NCI-H1092 treated with DMSO at 0.1 percent for 48 hours (cell line): Measurements from ENCODE around the gene AMY2A.
"Not testable (repeated sequence)": the region's sequence is repeated elsewhere in the genome, so short reads cannot be mapped to it uniquely, and the experiment has no call there.

Source experiments
- DNase-seq: peaks from one replicate; lab custom pipeline; 2025; lab: John Stamatoyannopoulos, UW

Gene AMY2A

DNA sequence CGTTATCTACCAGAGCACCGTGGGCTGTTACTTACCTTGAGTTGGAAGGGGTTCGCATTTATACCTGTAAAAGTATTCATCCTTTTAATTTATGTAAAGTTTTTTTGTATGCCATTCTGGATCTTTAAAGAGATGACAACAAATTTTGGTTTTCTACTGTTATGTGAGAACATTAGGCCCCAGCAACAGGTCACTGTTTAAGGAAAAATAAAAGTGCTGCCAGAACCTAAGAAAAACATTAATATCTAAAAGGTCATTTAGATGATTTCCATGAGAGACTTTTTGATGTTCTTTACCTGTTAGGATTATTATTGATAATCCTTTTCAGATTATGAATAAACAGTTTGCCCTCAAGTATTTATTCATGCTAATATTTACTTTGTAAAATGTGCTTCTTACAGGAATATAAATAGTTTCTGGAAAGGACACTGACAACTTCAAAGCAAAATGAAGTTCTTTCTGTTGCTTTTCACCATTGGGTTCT is at the start of gene AMY2A:
TSS of gene AMY2A (plus strand) at position 434 of the 484 bp plus-strand sequence. CDS start at position 448, 14 bp downstream.
- DNase-seq = not testable (repeated sequence)

DNA sequence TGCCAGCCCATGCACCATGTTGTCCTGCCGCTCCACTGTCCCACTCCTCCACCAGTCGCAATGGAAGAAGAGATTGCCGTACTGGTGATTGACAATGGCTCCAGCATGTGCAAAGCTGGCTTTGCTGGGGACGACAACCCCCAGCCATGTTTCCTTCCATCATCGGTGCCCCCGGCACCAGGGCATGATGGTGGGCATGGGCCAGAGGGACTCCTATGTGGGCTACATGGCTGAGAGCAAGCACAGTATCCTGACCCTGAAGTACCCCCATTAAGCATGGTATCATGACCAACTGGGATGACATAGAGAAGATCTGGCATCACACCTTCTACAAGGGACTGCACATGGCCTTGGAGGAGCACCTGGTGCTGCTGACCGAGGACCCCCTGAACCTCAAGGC is 47.7 kb upstream of the AMY2A start:
- DNase-seq = no peak

DNA sequence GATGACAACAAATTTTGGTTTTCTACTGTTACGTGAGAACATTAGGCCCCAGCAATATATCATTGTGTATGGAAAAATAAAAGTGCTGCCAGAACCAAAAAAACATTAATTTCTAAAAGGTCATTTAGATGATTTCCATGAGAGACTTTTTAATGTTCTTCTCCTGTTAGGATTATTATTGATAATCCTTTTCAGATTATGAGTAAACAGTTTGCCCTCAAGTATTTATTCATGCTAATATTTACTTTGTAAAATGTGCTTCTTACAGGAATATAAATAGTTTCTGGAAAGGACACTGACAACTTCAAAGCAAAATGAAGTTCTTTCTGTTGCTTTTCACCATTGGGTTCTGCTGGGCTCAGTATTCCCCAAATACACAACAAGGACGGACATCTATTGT is 45.9 kb upstream of the AMY2A start, which contains the start of gene AMY2B:
TSS of gene AMY2B (plus strand) at position 301 of the 400 bp plus-strand sequence. CDS start at position 315, 14 bp downstream.
- not testable (repeated sequence) for DNase-seq

DNA sequence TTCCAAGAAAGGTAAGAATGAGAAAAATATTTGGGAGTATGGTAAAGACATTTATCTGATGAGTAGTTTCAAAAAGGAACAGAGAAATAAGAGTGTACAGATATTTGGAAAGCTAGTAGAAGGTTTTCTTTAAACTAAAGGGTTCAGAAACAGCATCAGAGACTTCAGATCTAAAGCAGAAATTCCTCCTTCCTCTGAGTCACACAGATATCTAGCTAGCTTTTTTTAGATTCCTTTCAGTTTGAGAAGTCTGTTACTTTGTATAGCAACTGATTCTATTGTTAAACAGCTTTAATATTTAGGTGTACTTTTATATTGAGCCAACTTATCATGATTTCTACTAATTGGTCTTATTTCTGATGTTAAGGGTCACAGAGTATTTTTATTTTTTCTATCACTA is 41.2 kb upstream of the AMY2A start:
- DNase-seq = no peak

DNA sequence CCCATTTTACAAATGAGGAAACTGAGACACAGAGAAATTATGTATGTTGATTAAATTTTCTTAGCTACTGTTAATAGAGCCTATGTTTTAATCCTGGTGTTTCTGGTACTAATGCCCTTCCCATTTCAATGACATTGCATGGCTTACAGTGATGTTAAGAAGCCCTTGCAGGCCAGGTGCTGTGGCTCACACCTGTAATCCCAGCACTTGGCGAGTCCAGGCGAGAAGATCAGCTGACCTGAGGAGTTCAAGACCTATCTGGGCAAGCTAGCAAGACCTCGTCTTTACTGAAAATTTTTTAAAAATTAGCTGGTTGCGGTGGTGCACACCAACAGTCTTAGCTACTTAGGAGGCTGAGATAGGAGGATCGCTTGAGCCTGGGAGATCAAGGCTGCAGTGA is 40.4 kb upstream of the AMY2A start:
- not testable (repeated sequence) for DNase-seq

DNA sequence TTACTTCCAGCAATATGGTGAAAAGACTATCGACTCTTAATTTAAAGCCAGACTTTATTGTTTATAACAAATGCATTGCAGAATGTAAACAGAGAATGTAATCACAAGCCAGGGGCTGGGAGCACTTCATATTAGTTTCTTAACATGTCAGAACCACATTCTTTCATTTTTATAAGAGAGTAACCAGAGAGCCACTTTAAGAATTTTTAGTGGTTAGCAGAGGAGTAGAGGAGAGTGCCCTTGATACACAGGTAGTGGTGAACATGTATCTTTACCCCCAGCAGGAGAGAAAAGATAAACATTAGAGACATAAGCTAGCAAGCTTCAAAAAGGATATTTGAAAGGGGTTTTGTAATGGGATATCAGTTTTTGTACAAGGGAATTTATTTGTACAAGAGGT is 34.8 kb upstream of the AMY2A start:
- no peak for DNase-seq

DNA sequence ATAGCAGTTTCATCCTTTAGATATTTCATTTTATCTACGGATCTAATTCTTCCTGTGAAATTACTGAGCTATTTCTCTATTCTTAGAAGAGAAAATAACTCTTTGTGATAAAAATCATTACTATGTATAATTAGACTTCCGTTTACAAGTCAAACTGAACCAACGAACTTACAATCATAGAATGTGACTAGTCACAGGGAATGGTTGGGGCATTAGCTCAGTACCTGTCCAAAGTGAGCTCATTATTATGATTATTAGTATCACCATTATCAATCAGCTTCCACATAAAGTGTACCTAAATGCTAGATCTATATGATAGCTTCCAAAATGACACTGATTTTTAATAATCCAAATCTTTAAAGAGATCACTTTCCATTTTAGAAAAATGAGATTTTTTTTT is 33.3 kb upstream of the AMY2A start:
- no peak for DNase-seq

DNA sequence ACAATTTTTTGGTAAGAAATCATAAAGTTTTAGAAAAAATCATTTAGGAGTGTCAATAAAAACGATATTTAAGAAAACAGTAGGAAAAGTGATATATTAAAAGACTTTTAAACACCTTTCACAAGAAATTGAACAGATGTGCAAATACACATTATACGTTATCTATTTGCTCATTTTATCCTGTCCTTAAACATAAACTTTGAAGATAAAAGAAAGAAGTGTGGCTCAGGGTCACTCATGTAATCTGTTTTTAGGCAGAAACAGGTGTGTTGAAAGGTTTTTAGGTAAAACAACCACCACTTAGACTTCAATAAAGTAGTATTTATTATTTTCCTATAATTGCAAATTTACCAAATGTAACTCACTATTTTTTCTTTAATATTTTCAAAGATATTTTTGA is 32.7 kb upstream of the AMY2A start:
- DNase-seq = no peak

DNA sequence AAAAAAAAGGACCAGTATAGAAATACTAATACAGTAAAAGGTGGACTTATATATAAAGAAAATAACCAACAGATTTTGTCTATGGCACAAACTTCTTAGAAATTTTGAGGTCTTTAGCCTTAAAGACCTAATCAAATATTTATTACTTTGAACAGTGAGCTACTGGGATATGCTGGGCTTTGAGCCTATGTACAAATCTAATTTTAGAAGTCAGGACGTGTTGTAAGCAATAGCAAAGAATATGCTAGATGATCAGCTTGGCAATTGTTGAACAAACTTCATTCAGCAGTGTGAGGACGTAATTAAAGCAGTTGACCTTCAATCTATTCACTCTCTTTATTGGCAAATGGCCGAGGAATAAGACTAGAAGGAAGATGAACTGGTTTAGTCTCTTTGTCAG is 14.5 kb upstream of the AMY2A start:
- not testable (repeated sequence) for DNase-seq

DNA sequence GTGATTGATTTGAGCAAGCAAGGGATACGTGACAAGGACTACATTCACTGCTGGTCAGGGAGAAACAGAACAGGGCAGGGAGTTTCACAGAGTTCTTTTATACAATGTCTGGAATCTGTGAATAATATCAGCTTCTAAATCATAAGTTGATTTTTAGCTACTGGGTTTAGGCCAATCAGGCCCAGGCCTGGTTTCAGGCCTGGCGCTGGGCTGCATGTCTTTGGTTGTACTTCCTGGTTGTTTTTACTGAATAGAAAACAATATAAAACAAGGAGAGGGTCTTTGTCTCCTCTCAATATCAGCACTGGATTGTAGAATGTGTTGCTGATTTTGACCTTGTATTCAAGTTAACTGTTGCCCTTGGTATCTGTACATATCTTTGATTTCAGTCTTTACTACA is 865 bp upstream of the AMY2A start:
- DNase-seq = no peak

DNA sequence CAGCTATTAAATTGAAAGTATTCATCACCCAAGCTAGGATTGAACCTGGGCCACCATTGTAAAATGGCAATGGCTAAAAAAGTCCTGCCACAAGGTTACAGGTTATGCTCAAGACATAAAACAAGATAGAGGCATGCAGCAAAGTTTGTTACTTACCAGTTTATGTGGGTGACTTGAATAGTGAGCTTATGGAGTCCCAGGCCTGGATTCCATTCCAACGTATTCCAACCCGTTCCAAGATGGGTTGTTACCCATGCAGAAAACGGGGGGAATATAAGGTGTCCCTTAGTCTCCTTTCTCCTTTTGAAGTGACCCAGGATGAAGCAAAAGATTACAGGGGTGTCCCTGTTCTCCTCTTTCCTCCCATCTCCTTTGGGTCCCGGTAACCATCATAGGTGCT is 10.2 kb downstream of the AMY2A start:
- not testable (repeated sequence) for DNase-seq

DNA sequence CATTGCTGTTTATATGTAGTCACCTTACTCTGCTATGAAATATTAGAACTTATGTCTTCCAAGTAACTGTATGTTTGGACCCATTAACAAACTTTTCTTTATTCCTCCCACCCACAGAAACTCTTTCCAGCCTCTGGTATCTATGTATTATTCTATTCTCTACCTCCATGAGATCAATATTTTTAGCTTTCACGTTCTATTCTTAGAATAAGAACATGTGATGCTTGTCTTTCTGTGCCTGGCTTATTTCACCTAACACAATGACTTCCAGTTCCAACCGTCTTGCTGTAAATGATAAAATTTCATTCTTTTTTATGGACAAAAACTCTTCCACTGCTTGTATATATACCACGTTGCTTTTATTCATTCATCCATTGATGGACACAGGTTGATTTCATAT is 24.0 kb downstream of the AMY2A start:
- DNase-seq = not testable (repeated sequence)

DNA sequence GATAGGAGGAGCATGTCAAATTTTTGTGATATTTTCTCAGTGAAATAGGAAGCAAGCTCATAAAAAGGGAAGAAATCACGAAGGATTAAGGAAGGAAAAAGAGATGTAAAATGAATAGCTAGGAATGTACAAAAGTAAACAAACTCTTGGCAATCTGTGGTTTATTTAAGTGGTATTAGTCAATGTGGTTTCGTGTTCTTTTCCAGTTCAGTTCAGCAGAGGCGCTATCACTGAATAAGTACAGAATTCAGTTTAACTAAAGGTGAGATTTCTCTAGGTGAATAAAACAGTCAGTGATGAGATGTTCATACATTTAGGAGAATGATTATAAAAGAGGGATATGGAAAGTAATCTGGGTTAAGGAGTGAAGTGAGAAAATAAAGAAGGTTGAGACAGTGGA is 26.7 kb downstream of the AMY2A start:
- DNase-seq = not testable (repeated sequence)

DNA sequence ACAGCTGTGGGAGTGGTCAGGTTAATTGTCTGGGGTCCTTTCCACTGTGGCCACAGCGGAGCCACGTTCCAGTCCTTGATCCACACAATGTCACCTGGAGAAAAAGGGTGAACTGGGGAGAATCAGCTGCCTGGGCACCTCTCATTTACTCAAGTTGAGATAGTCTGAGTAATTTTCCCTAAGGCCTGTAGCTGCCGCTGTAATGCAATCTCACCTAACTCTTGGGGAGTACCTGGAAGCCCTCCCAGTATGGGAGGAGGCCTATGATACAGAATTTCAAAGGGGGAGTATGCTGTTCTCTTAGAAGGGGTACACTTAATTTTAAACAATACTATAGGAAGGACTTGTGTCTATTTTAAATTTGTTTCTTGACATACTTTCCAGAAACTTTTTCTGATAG is 33.1 kb downstream of the AMY2A start:
- not testable (repeated sequence) for DNase-seq

DNA sequence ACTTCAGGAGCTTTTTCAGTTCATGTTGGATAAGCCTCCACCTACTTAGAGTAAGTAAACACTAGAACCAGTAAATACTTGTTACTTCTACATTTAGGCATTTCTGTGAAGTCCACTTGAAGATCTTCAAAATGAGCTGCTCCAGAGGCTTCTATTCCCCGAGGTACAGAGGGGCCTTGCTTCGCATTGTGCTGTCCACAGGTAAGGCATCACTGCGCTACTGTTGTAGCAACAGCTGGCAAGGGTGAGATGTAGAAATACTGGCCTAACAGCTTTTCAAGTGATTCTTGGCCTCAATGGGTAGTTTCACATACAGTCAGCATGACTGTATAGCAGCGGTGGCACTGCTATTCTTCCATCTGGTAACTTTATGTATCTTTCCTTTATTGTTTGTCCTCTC is 33.7 kb downstream of the AMY2A start:
- not testable (repeated sequence) for DNase-seq

DNA sequence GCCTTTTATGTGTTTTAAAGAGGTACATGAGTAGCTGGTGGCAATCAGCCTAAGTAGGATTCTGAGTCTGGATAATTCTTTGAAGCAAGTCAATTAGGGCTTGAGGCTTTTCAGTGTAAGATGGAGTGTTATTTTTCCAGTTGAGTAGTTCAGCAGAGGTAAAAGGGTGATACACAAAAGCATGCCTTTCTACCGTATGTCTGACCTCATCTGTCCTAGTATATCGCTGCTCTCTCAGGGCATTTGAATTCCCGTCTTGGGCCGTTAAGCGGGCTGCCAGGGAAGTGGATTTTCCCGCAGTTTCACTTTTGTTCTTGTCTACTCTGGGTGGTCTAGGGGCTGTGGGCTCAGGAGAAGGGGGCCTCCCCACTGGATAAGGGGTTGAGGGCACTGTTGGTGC is 36.9 kb downstream of the AMY2A start:
- not testable (repeated sequence) for DNase-seq

DNA sequence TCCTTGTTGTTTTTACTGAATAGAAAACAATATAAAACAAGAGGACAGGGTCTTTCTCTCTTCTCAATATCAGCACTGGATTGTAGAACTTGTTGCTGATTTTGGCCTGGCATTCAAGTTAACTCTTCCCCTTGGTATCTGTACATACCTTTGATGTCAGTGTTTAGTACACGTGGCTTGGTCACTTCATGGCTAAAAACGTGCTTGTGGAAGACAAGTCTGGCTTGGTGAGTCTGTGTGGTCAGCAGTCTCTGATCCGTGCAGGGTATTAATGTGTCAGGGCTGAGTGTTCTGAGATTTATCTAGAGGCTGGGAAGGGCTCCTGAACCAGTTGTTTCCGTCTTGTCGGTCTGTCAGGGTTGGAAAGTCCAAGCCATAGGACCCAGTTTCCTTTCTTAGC is 38.2 kb downstream of the AMY2A start, which contains the start of gene AMY1A:
TSS of gene AMY1A (plus strand) at position 301 of the 400 bp plus-strand sequence. CDS start 571 bp downstream, outside the sequence.
- DNase-seq = not testable (repeated sequence)
